ENCODE measurements around the gene MGAT3. TPM values are rescaled to one million over a fixed set of nuclear protein-coding genes. Genes with fewer than 3 reads are reported as not detected.

Gene MGAT3
- polyA plus RNA-seq, 3 donors: 0.03 TPM; not detected in 2

GRCh38 chr22:39472570-39473556 lies 16.1 kb downstream of the MGAT3 start:
- WGBS (ENCODE audit: insufficient coverage): 78% methylated on average over 18 of the region's 19 CpGs
- no peaks in the 10 kb centered on the region for H3K9me3 Mint-ChIP-seq
- Histone ChIP-seq H3K36me3 (replicated peaks in 1 of 2; ENCODE audit: control insufficient read depth in 1 of 2, insufficient read depth in 2 of 2, low read length in 2 of 2) (no peaks in the 10 kb centered on the region), H3K27ac (ENCODE audit: low read depth in 1 of 2, low read length in 2 of 2) (peak overlapping the region; percentile 25 to 75), H3K79me2 (ENCODE audit: insufficient read depth, low read length) (no peaks in the 10 kb centered on the region), H4K20me1 (ENCODE audit: insufficient read depth, low read length) (no peaks in the 10 kb centered on the region), H3K9me3 (replicated peaks in 1 of 2; ENCODE audit: control insufficient read depth in 1 of 2, insufficient read depth in 1 of 2, low read length in 2 of 2) (no peaks in the 10 kb centered on the region), H3K27me3 (ENCODE audit: control insufficient read depth in 2 of 2, insufficient read depth in 2 of 2, low read length in 2 of 2) (no peaks in the 10 kb centered on the region), H3K4me3 (replicated peaks in 1 of 3; ENCODE audit: low read depth in 2 of 3, low read length in 3 of 3) (peak overlapping the region in 1 of 3 experiments; percentile 54), H3K9ac (ENCODE audit: insufficient read depth, low read length, poor library complexity, severe bottlenecking) (no peak overlapping the region), H3K4me2 (replicated peaks; ENCODE audit: extremely low read depth, low read length, poor library complexity, severe bottlenecking) (peak overlapping the region; percentile 66), H2AFZ (ENCODE audit: insufficient read depth, low read depth, low read length, poor library complexity, severe bottlenecking) (peak overlapping the region; percentile 75), H3K4me1 (ENCODE audit: control insufficient read depth in 1 of 2, insufficient read depth in 2 of 2, low read length in 2 of 2) (peaks cover 44 to 49% of the 10 kb centered on the region in 2 donors)
- H3K27me3 Mint-ChIP-seq (ENCODE audit: low read depth in 3 of 3): peaks cover 4 to 15% (median 6%) of the 10 kb centered on the region in 3 donors
- H3K27ac Mint-ChIP-seq: peak overlapping the region in 3 of 7 donors; percentile 9 to 62 (median 60)
- no peaks in the 10 kb centered on the region for H3K36me3 Mint-ChIP-seq
- no peak overlapping the region for H3K4me3 Mint-ChIP-seq
- peaks cover 44% of the 10 kb centered on the region for H3K4me1 Mint-ChIP-seq
- no peak for TF ChIP-seq CTCF (IDR thresholded peaks at IDR 0.05)
- DNase-seq: no peak
- intact Hi-C loops (cut with micrococcal nuclease): no loop called here

GRCh38 chr22:39473851-39474250 lies 17.0 kb downstream of the MGAT3 start:
- Mint-ChIP-seq H3K4me3 (no peak overlapping the region), H3K36me3 (no peaks in the 10 kb centered on the region), H3K27me3 (ENCODE audit: low read depth in 3 of 3) (peaks cover 2 to 10% (median 5%) of the 10 kb centered on the region in 3 donors), H3K4me1 (peaks cover 38% of the 10 kb centered on the region), H3K27ac (no peak overlapping the region), H3K9me3 (no peaks in the 10 kb centered on the region)
- DNase-seq: no peak
- Histone ChIP-seq H3K4me1 (ENCODE audit: control insufficient read depth in 1 of 2, insufficient read depth in 2 of 2, low read length in 2 of 2) (peaks cover 39 to 43% of the 10 kb centered on the region in 2 donors), H3K9ac (ENCODE audit: insufficient read depth, low read length, poor library complexity, severe bottlenecking) (no peak overlapping the region), H3K4me3 (replicated peaks in 1 of 3; ENCODE audit: low read depth in 2 of 3, low read length in 3 of 3) (no peak overlapping the region), H3K27ac (ENCODE audit: low read depth in 1 of 2, low read length in 2 of 2) (no peak overlapping the region), H3K36me3 (replicated peaks in 1 of 2; ENCODE audit: control insufficient read depth in 1 of 2, insufficient read depth in 2 of 2, low read length in 2 of 2) (no peaks in the 10 kb centered on the region), H3K9me3 (replicated peaks in 1 of 2; ENCODE audit: control insufficient read depth in 1 of 2, insufficient read depth in 1 of 2, low read length in 2 of 2) (no peaks in the 10 kb centered on the region), H2AFZ (ENCODE audit: insufficient read depth, low read depth, low read length, poor library complexity, severe bottlenecking) (no peak overlapping the region), H4K20me1 (ENCODE audit: insufficient read depth, low read length) (no peaks in the 10 kb centered on the region), H3K4me2 (replicated peaks; ENCODE audit: extremely low read depth, low read length, poor library complexity, severe bottlenecking) (no peak overlapping the region), H3K27me3 (ENCODE audit: control insufficient read depth in 2 of 2, insufficient read depth in 2 of 2, low read length in 2 of 2) (no peaks in the 10 kb centered on the region), H3K79me2 (ENCODE audit: insufficient read depth, low read length) (no peaks in the 10 kb centered on the region)
- TF ChIP-seq CTCF (IDR thresholded peaks at IDR 0.05): no peak
- 97% methylated on average over 5 of the region's 5 CpGs for WGBS (ENCODE audit: insufficient coverage)
- intact Hi-C loops (cut with micrococcal nuclease): no loop called here
